ENCODE data around the gene MFNG.

The MFNG gene

GRCh38 chr22:37493979-37494378, 7.8 kb upstream of the MFNG start:
- Histone ChIP-seq H3K27me3 (ENCODE audit: control insufficient read depth, insufficient read depth, low read length) (no peaks in the 10 kb centered on the region), H3K9ac (no peak overlapping the region), H3K36me3 (ENCODE audit: control insufficient read depth, insufficient read depth, low read length) (no peaks in the 10 kb centered on the region), H3K79me2 (no peaks in the 10 kb centered on the region), H3K4me1 (no peaks in the 10 kb centered on the region), H3K27ac (no peak overlapping the region), H3K4me2 (ENCODE audit: low read length) (no peak overlapping the region), H2AFZ (no peak overlapping the region), H3K4me3 (ENCODE audit: low read depth, low read length) (no peak overlapping the region), H3K9me3 (ENCODE audit: control insufficient read depth, low read length) (no peaks in the 10 kb centered on the region)
- no peak for TF ChIP-seq CTCF (IDR thresholded peaks at IDR 0.05)

GRCh38 chr22:37492428-37493344, 6.5 kb upstream of the MFNG start:
- no peaks in the 10 kb centered on the region for H3K4me1 ChIP-seq
- no peak overlapping the region for H3K9ac ChIP-seq
- H3K36me3 ChIP-seq (ENCODE audit: control insufficient read depth, insufficient read depth, low read length), result no peaks in the 10 kb centered on the region
- no peak overlapping the region for H3K27ac ChIP-seq
- H3K4me2 ChIP-seq (ENCODE audit: low read length), result no peak overlapping the region
- no peaks in the 10 kb centered on the region for H3K9me3 ChIP-seq (ENCODE audit: control insufficient read depth, low read length)
- H2AFZ ChIP-seq, result no peak overlapping the region
- H3K27me3 ChIP-seq (ENCODE audit: control insufficient read depth, insufficient read depth, low read length), result no peaks in the 10 kb centered on the region
- H3K79me2 ChIP-seq, result no peaks in the 10 kb centered on the region
- no peak for TF ChIP-seq CTCF (IDR thresholded peaks at IDR 0.05)
- H3K4me3 ChIP-seq (ENCODE audit: low read depth, low read length), result no peak overlapping the region

GRCh38 chr22:37491559-37492427, 5.6 kb upstream of the MFNG start:
- Histone ChIP-seq H3K79me2 (no peaks in the 10 kb centered on the region), H3K4me1 (no peaks in the 10 kb centered on the region), H3K9me3 (ENCODE audit: control insufficient read depth, low read length) (no peaks in the 10 kb centered on the region), H2AFZ (no peak overlapping the region), H3K4me2 (ENCODE audit: low read length) (no peak overlapping the region), H3K27me3 (ENCODE audit: control insufficient read depth, insufficient read depth, low read length) (no peaks in the 10 kb centered on the region), H3K9ac (no peak overlapping the region), H3K4me3 (ENCODE audit: low read depth, low read length) (no peak overlapping the region), H3K27ac (no peak overlapping the region), H3K36me3 (ENCODE audit: control insufficient read depth, insufficient read depth, low read length) (no peaks in the 10 kb centered on the region)
- no peak for TF ChIP-seq CTCF (IDR thresholded peaks at IDR 0.05)

- Histone ChIP-seq H3K27me3 (ENCODE audit: control insufficient read depth, insufficient read depth, low read length) (no peaks in the 10 kb centered on the region), H3K4me2 (ENCODE audit: low read length) (no peak overlapping the region), H3K4me3 (ENCODE audit: low read depth, low read length) (no peak overlapping the region), H3K9me3 (ENCODE audit: control insufficient read depth, low read length) (no peaks in the 10 kb centered on the region), H2AFZ (no peak overlapping the region), H3K4me1 (no peaks in the 10 kb centered on the region), H3K79me2 (no peaks in the 10 kb centered on the region), H3K36me3 (ENCODE audit: control insufficient read depth, insufficient read depth, low read length) (no peaks in the 10 kb centered on the region), H3K9ac (no peak overlapping the region), H3K27ac (no peak overlapping the region)
- no peak for TF ChIP-seq CTCF (IDR thresholded peaks at IDR 0.05)
Measured at GRCh38 chr22:37491106-37491505, 4.9 kb upstream of the MFNG start.

Data from parathyroid adenoma (tissue), 2 donors.